GM12878 (cell line): ENCODE measurements around the gene KAT2B. TPM values are rescaled to one million over a fixed set of nuclear protein-coding genes. Genes with fewer than 3 reads are reported as not detected.

ENCODE experiments used
- ATAC-seq: fragments of 200-7000 bp; cut with Tn5 transposase; 3 replicates; pipeline ENCODE4 v1.9.1; 2020; ENCODE audit warnings: mild to moderate bottlenecking, moderate library complexity
- BruUV-seq: library from RNA; stranded (reverse); fragments of 400-500 nt; replicated peaks from 2 replicates; lab custom pipeline; 2021; lab: Mats Ljungman, UMichigan
- CTCF ChIA-PET: fragments of 300-600 bp; sonication (Branson Sonifier 250); formaldehyde crosslinking; extraction: SDS; loops from one replicate; lab custom pipeline; 2021; ENCODE audit warnings: inconsistent platforms; lab: Yijun Ruan, JAX
- POLR2A ChIA-PET: fragments of 350-600 bp; formaldehyde crosslinking; extraction: SDS; loops from one replicate; lab custom pipeline; 2021; ENCODE audit warnings: inconsistent platforms; lab: Charles Lee
- RAD21 ChIA-PET: fragments of 300-600 bp; sonication (Branson Sonifier 250); formaldehyde crosslinking; loops from one replicate; lab custom pipeline; 2023; ENCODE audit warnings: antibody characterized with exemption; ENCODE audit not compliant: unreplicated experiment; lab: Charles Lee
- SMC1A ChIA-PET: fragments of 300-600 bp; sonication (Branson Sonifier 250); formaldehyde crosslinking; loops from one replicate; lab custom pipeline; 2023; ENCODE audit not compliant: unreplicated experiment, uncharacterized antibody; lab: Charles Lee
- DNase-seq: peaks from one replicate; pipeline ENCODE4 v3.0.0-alpha.2; 2011; ENCODE audit warnings: low read depth, low spot score
- FAIRE-seq: peaks from 3 replicates; lab custom pipeline; 2011; peaks lifted over from hg19 to GRCh38; lab: Jason Lieb, UNC
- H2AFZ ChIP-seq: 2 replicates; pipeline ENCODE4 v1.6.0; 2011; ENCODE audit warnings: low read depth, low read length, control low read depth; ENCODE audit not compliant: control insufficient read depth
- H3K27ac ChIP-seq: 2 replicates; pipeline ENCODE4 v1.5.1; 2011; ENCODE audit warnings: control low read depth; ENCODE audit not compliant: control insufficient read depth, insufficient read depth
- H3K27me3 ChIP-seq, 2 experiments: replicated peaks in 1 of 2; 2 replicates each; pipeline versions ENCODE4 v1.6.0 to v1.6.1; 2011; ENCODE audit warnings: low read length in 1 of 2; ENCODE audit not compliant: control insufficient read depth in 2 of 2, insufficient read depth in 2 of 2
- H3K36me3 ChIP-seq, 2 experiments: 2 replicates each; pipeline ENCODE4 v1.5.1; 2011; ENCODE audit warnings: low read length in 1 of 2; ENCODE audit not compliant: control insufficient read depth in 2 of 2, insufficient read depth in 2 of 2
- H3K4me1 ChIP-seq: 2 replicates; pipeline ENCODE4 v1.6.1; 2011; ENCODE audit warnings: mild to moderate bottlenecking, low read length, moderate library complexity, mixed read lengths; ENCODE audit not compliant: control insufficient read depth, insufficient read depth
- H3K4me2 ChIP-seq: 2 replicates; pipeline ENCODE4 v1.6.0; 2011; ENCODE audit warnings: control low read depth; ENCODE audit not compliant: control insufficient read depth, insufficient read depth
- H3K4me3 ChIP-seq: fragments of 200-600 bp; sonication (generic); 2 replicates; pipeline ENCODE4 v1.5.1; 2016
- H3K79me2 ChIP-seq: 2 replicates; pipeline ENCODE4 v1.6.0; 2011; ENCODE audit warnings: low read length; ENCODE audit not compliant: control insufficient read depth, insufficient read depth
- H3K9ac ChIP-seq: 2 replicates; pipeline ENCODE4 v1.8.0; 2011; ENCODE audit warnings: low read length, control low read depth, mixed read lengths; ENCODE audit not compliant: control insufficient read depth, insufficient read depth
- H3K9me3 ChIP-seq: replicated peaks from 3 replicates; pipeline ENCODE4 v1.5.1; 2011; ENCODE audit warnings: mild to moderate bottlenecking, low read length; ENCODE audit not compliant: control insufficient read depth, insufficient read depth
- H4K20me1 ChIP-seq: 2 replicates; pipeline ENCODE4 v1.6.0; 2011; ENCODE audit not compliant: control insufficient read depth, insufficient read depth
- ATF2 ChIP-seq: IDR thresholded peaks from 2 replicates; pipeline ENCODE4 v1.6.1; 2012; ENCODE audit warnings: low read length, inconsistent platforms
- CBFB ChIP-seq: IDR thresholded peaks from 2 replicates; pipeline ENCODE4 v1.6.1; 2016; ENCODE audit warnings: antibody characterized with exemption, low read depth
- ELK1 ChIP-seq: IDR thresholded peaks from 2 replicates; pipeline ENCODE4 v1.6.1; 2012; ENCODE audit warnings: low read depth, low read length, improper control_type of control experiment
- POLR2AphosphoS5 ChIP-seq: IDR thresholded peaks from 2 replicates; pipeline ENCODE4 v1.6.1; 2011; ENCODE audit warnings: mild to moderate bottlenecking, low read length, inconsistent platforms
- POU2F2 ChIP-seq: IDR thresholded peaks from 3 replicates; pipeline ENCODE4 v1.6.1; 2011; ENCODE audit warnings: low read depth, mild to moderate bottlenecking, low read length, borderline replicate concordance
- SP1 ChIP-seq: IDR thresholded peaks from one replicate; pipeline ENCODE4 v1.6.1; 2011; ENCODE audit warnings: low read depth, low read length
- ZNF622 ChIP-seq: fragments of 450-650 bp; IDR thresholded peaks from 2 replicates; pipeline ENCODE4 v1.6.1; 2017; ENCODE audit warnings: mild to moderate bottlenecking, inconsistent platforms
- WGBS: methylation state at CpG from one replicate; pipeline ENCODE4 v1.1.6; 2016; ENCODE audit warnings: low lambda C conversion rate; ENCODE audit not compliant: insufficient replicate concordance, insufficient coverage; ENCODE audit errors: missing lambda C conversion rate; 5-methylcytosine and 5-hydroxymethylcytosine counted together
- in situ Hi-C: fragments of 300-500 bp; cut with MboI; formaldehyde crosslinking; loops from 9 replicates; pipeline ENCODE4 v1.14.3; 2018; ENCODE audit warnings: mixed read lengths
- intact Hi-C: fragments of 100-400 bp; cut with micrococcal nuclease; formaldehyde crosslinking; loops from one replicate; pipeline ENCODE4 v1.14.2; 2022; ENCODE audit not compliant: unreplicated experiment
- polyA plus RNA-seq, 11 experiments: library from polyadenylated mRNA; depleted of rRNA in 4 of 11; unstranded in 6 of 11; stranded (reverse) in 5 of 11; fragments of >200 nt; fragmentation: Nextera tagmentation in 4 of 11; fragmentation: Illumina TruSeq in 1 of 11; extraction: Ambion mirVana in 4 of 11; extraction: Trizol in 1 of 11; gene quantifications; 1 replicate in 1 of 11; 2 replicates in 10 of 11; pipeline versions ENCODE4 v1.2.1 to v1.2.3, GENCODE V29; 2011 to 2016; ENCODE audit warnings: inconsistent platforms in 2 of 11, missing spikeins in 2 of 11, low read depth in 1 of 11
- total RNA-seq, 4 experiments: library from RNA; depleted of rRNA in 3 of 4; stranded (reverse); fragments of >200 nt in 3 of 4; fragmentation: Illumina TruSeq in 1 of 4; extraction: Trizol in 1 of 4; gene quantifications; 2 replicates each; pipeline versions ENCODE4 v1.2.1 to v1.2.3, GENCODE V29; 2013 to 2021

Gene KAT2B
- total and polyA plus RNA-seq, 10 of the 15 experiments (the other 5 are each of a cell fraction or from before 2014, with no cell fraction given) = 2.9 to 15.2 (median 10.2) TPM

DNA sequence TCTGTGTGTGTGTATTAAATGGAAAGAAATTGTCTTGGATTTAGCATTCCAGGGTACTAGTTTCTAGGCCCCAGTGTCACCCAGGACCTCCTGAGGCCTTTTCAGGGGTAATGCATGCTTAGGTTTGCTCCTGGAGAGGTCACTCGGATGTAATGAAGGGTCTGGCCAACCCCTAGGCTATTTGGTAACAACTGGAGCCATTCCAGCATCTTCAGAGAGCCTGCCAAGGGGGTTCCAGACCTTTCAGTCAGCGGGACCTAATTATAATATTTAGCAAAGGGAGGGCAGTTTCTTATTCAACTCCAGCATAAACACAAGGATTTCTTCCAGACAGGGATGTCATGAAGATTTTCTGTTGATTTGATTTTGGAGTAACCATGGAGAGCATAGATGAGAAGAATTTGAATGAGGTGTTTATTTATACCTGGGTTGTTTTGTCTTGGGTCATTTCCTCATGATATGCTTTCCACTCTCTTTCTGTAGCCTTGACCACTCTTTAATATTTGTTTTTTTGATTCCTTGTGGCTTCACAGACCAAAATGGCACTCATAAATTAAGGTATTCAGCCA, 17.4 kb downstream of the KAT2B start:
- SMC1A ChIA-PET = interaction anchor here (0.8 to 1.3 kb wide), 5 partner anchors 10 to 129 kb away, joined by 3 to 4 read pairs (median 4); partner anchors contain the start of gene SGO1
- Histone ChIP-seq H3K4me2 (no peak overlapping the region), H3K79me2 (no peaks in the 10 kb centered on the region; the same call in 1 of the 2 replicates), H4K20me1 (no peaks in the 10 kb centered on the region), H3K4me3 (no peak overlapping the region), H3K36me3 (no peaks in the 10 kb centered on the region), H2AFZ (no peak overlapping the region), H3K27me3 (no peaks in the 10 kb centered on the region), H3K9ac (no peak overlapping the region), H3K9me3 (no peaks in the 10 kb centered on the region), H3K27ac (no peak overlapping the region), H3K4me1 (peaks cover 26% of the 10 kb centered on the region)
- intact Hi-C loops = loop anchor here (5.0 kb wide), 1 partner anchor 130 kb away; the partner anchor contains the start of gene SGO1
- no peak for DNase-seq
- FAIRE-seq = no peak
- POLR2A ChIA-PET = interaction anchor here (0.7 to 1.4 kb wide), 2 partner anchors 15 to 20 kb away, joined by 4 to 7 read pairs; no protein-coding TSS in a partner anchor
- in situ Hi-C loops = no loop called here
- no TSS peak for BruUV-seq
- 100% methylated on average over 2 of the region's 2 CpGs for WGBS
- CTCF ChIA-PET = no interaction called here
- TF ChIP-seq ATF2 (0 out of 2 replicates have a peak, but pooled peaks have one; percentile 7), SP1 (no peak)
- no peak for ATAC-seq
- RAD21 ChIA-PET = interaction anchor here (0.7 to 1.5 kb wide), 2 partner anchors 13 to 16 kb away, joined by 4 to 5 read pairs; no protein-coding TSS in a partner anchor

GRCh38 chr3:20059929-20060328, 19.7 kb downstream of the KAT2B start:
- Histone ChIP-seq H3K4me3 (no peak overlapping the region), H3K36me3 (no peaks in the 10 kb centered on the region), H3K4me2 (no peak overlapping the region), H2AFZ (no peak overlapping the region), H3K27ac (no peak overlapping the region), H3K9ac (no peak overlapping the region), H3K27me3 (no peaks in the 10 kb centered on the region), H3K9me3 (no peaks in the 10 kb centered on the region), H3K4me1 (peaks cover 19% of the 10 kb centered on the region), H4K20me1 (no peaks in the 10 kb centered on the region), H3K79me2 (no peaks in the 10 kb centered on the region; the same call in 1 of the 2 replicates)
- TF ChIP-seq POU2F2 (no peak), ATF2 (no peak), POLR2AphosphoS5 (no peak), ELK1 (no peak), CBFB (no peak), ZNF622 (no peak)
- DNase-seq (no peak), ATAC-seq (no peak), FAIRE-seq (peak; percentile 7)
- in situ Hi-C loops (no loop called here), intact Hi-C loops (loop anchor here (5.0 kb wide), 1 partner anchor 127 kb away; the partner anchor contains the start of gene SGO1)
- POLR2A ChIA-PET = no interaction called here
- no TSS peak for BruUV-seq
- WGBS = 98% methylated on average over 3 of the region's 3 CpGs
- SMC1A ChIA-PET = interaction anchor here (1.1 kb wide), 1 partner anchor 10 kb away, joined by 3 read pairs; no protein-coding TSS in a partner anchor
- CTCF ChIA-PET = no interaction called here
- RAD21 ChIA-PET = no interaction called here
